Smooth muscle cell (in vitro differentiated cells): Measurements from ENCODE around the gene UGCG. TPM values are rescaled to one million over a fixed set of nuclear protein-coding genes. Genes with fewer than 3 reads are reported as not detected.

ENCODE experiments used
- DNase-seq: peaks from one replicate; lab custom pipeline; 2025; ENCODE audit not compliant: unreplicated experiment; lab: John Stamatoyannopoulos, UW
- H2AFZ ChIP-seq: fragments of 200-600 bp; sonication (generic); 2 replicates; pipeline ENCODE4 v1.6.0; 2016; ENCODE audit warnings: antibody characterized with exemption, low read depth, mild to moderate bottlenecking
- H3F3A ChIP-seq: fragments of 200-600 bp; sonication (generic); 2 replicates; pipeline ENCODE4 v1.6.0; 2017; ENCODE audit warnings: antibody characterized with exemption, low read depth
- H3K27ac ChIP-seq: fragments of 200-600 bp; sonication (generic); 2 replicates; pipeline ENCODE4 v1.5.1; 2016; ENCODE audit warnings: low read depth, mild to moderate bottlenecking
- H3K27me3 ChIP-seq: fragments of 200-600 bp; sonication (generic); 2 replicates; pipeline ENCODE4 v1.6.1; 2016; ENCODE audit warnings: low read depth, mild to moderate bottlenecking
- H3K36me3 ChIP-seq: fragments of 200-600 bp; sonication (generic); 2 replicates; pipeline ENCODE4 v1.5.1; 2016; ENCODE audit warnings: low read depth
- H3K4me1 ChIP-seq: fragments of 200-600 bp; sonication (generic); 2 replicates; pipeline ENCODE4 v1.5.1; 2016; ENCODE audit warnings: low read depth
- H3K4me2 ChIP-seq: fragments of 200-600 bp; sonication (generic); 2 replicates; pipeline ENCODE4 v1.6.0; 2016; ENCODE audit warnings: mild to moderate bottlenecking
- H3K4me3 ChIP-seq: fragments of 200-600 bp; sonication (generic); 2 replicates; pipeline ENCODE4 v1.5.1; 2016; ENCODE audit warnings: mild to moderate bottlenecking
- H3K79me2 ChIP-seq: fragments of 200-600 bp; sonication (generic); 2 replicates; pipeline ENCODE4 v1.6.0; 2016; ENCODE audit warnings: low read depth, mild to moderate bottlenecking
- H3K9ac ChIP-seq: fragments of 200-600 bp; sonication (generic); 2 replicates; pipeline ENCODE4 v1.6.0; 2016; ENCODE audit warnings: low read depth
- H3K9me3 ChIP-seq: fragments of 200-600 bp; sonication (generic); replicated peaks from 2 replicates; pipeline ENCODE4 v1.5.1; 2016; ENCODE audit warnings: low read depth
- H4K20me1 ChIP-seq: fragments of 200-600 bp; sonication (generic); 2 replicates; pipeline ENCODE4 v1.6.0; 2016; ENCODE audit warnings: low read depth
- CTCF ChIP-seq: fragments of 200-600 bp; sonication (generic); IDR thresholded peaks from 2 replicates; pipeline ENCODE4 v1.5.1; 2017; ENCODE audit warnings: borderline replicate concordance, mild to moderate bottlenecking, antibody characterized with exemption; ENCODE audit not compliant: insufficient read depth, poor library complexity, severe bottlenecking
- WGBS: methylation state at CpG from one replicate; pipeline ENCODE4 v1.1.7; 2016; ENCODE audit warnings: low lambda C conversion rate; 5-methylcytosine and 5-hydroxymethylcytosine counted together
- polyA plus RNA-seq: library from polyadenylated mRNA; unstranded; fragments of >200 nt; fragmentation: Nextera tagmentation; extraction: Ambion mirVana; gene quantifications from 2 replicates; pipeline ENCODE4 v1.2.1, GENCODE V29; 2016
- total RNA-seq: library from RNA; depleted of rRNA; stranded (reverse); fragments of >200 nt; gene quantifications from 2 replicates; pipeline ENCODE4 v1.2.3, GENCODE V29; 2014

Gene UGCG
- total and polyA plus RNA-seq, 2 experiments from 2014 or later = 21.3 to 34.0 TPM

- Histone ChIP-seq H3K36me3 (no peaks in the 10 kb centered on the region), H3K9me3 (no peaks in the 10 kb centered on the region), H3K4me2 (no peak overlapping the region), H3F3A (no peaks in the 10 kb centered on the region), H3K4me1 (no peaks in the 10 kb centered on the region), H3K27me3 (no peaks in the 10 kb centered on the region), H4K20me1 (no peaks in the 10 kb centered on the region), H3K79me2 (no peaks in the 10 kb centered on the region), H3K27ac (no peak overlapping the region), H3K9ac (no peak overlapping the region), H3K4me3 (no peak overlapping the region), H2AFZ (no peak overlapping the region)
- WGBS = 91% methylated on average over 3 of the region's 3 CpGs
- no peak for TF ChIP-seq CTCF
- DNase-seq = no peak
Measured at GRCh38 chr9:111870774-111871498, 25.7 kb upstream of the UGCG start.

GRCh38 chr9:111871499-111871855, 25.1 kb upstream of the UGCG start:
- Histone ChIP-seq H4K20me1 (no peaks in the 10 kb centered on the region), H3K27ac (no peak overlapping the region), H3F3A (no peaks in the 10 kb centered on the region), H3K79me2 (no peaks in the 10 kb centered on the region), H3K9ac (no peak overlapping the region), H2AFZ (no peak overlapping the region), H3K27me3 (no peaks in the 10 kb centered on the region), H3K4me3 (no peak overlapping the region), H3K4me2 (no peak overlapping the region), H3K9me3 (no peaks in the 10 kb centered on the region), H3K4me1 (no peaks in the 10 kb centered on the region), H3K36me3 (no peaks in the 10 kb centered on the region)
- 57% methylated on average over 6 of the region's 6 CpGs for WGBS
- no peak for DNase-seq
- TF ChIP-seq CTCF = no peak

GRCh38 chr9:111872886-111873285, 23.7 kb upstream of the UGCG start:
- TF ChIP-seq CTCF = no peak
- no peak overlapping the region for H3K27ac ChIP-seq
- no peak overlapping the region for H2AFZ ChIP-seq
- no peaks in the 10 kb centered on the region for H3K4me1 ChIP-seq
- DNase-seq = no peak
- no peaks in the 10 kb centered on the region for H3K9me3 ChIP-seq
- H3K9ac ChIP-seq = no peak overlapping the region
- H3F3A ChIP-seq = no peaks in the 10 kb centered on the region
- H3K36me3 ChIP-seq = no peaks in the 10 kb centered on the region
- no peaks in the 10 kb centered on the region for H3K27me3 ChIP-seq
- 82% methylated on average over 3 of the region's 3 CpGs for WGBS
- no peaks in the 10 kb centered on the region for H4K20me1 ChIP-seq
- H3K79me2 ChIP-seq = no peaks in the 10 kb centered on the region
- no peak overlapping the region for H3K4me3 ChIP-seq
- H3K4me2 ChIP-seq = no peak overlapping the region

GRCh38 chr9:111873901-111874300, 22.7 kb upstream of the UGCG start:
- Histone ChIP-seq H3K9ac (no peak overlapping the region), H4K20me1 (no peaks in the 10 kb centered on the region), H3K27me3 (no peaks in the 10 kb centered on the region), H3K79me2 (no peaks in the 10 kb centered on the region), H3K4me3 (no peak overlapping the region), H3K4me2 (no peak overlapping the region), H3K36me3 (no peaks in the 10 kb centered on the region), H3F3A (no peaks in the 10 kb centered on the region), H3K27ac (no peak overlapping the region), H2AFZ (no peak overlapping the region), H3K4me1 (no peaks in the 10 kb centered on the region), H3K9me3 (no peaks in the 10 kb centered on the region)
- 77% methylated on average over 6 of the region's 6 CpGs for WGBS
- TF ChIP-seq CTCF = no peak
- no peak for DNase-seq
